IMR-90 (cell line): ENCODE data around the gene SMIM41. TPM values are rescaled to one million over a fixed set of nuclear protein-coding genes. Genes with fewer than 3 reads are reported as not detected.
A peak's percentile ranks its signal among the peaks of the same experiment; 100 is the strongest.

Experiments
- ATAC-seq: fragments of 200-7000 bp; cut with Tn5 transposase; 2 replicates; pipeline ENCODE4 v1.9.1; 2020; ENCODE audit warnings: low read depth, mild to moderate bottlenecking, moderate library complexity
- BruUV-seq: library from RNA; stranded (reverse); fragments of 400-500 nt; replicated peaks from 2 replicates; lab custom pipeline; 2021; lab: Mats Ljungman, UMichigan
- CTCF ChIA-PET: fragments of 300-600 bp; formaldehyde crosslinking; extraction: SDS; loops from one replicate; lab custom pipeline; 2021; ENCODE audit warnings: antibody characterized with exemption; lab: Yijun Ruan, JAX
- POLR2A ChIA-PET: fragments of 300-600 bp; sonication (Branson Sonifier 250); formaldehyde crosslinking; loops from one replicate; lab custom pipeline; 2022; ENCODE audit warnings: antibody characterized with exemption; ENCODE audit not compliant: unreplicated experiment; lab: Charles Lee
- DNase-seq: peaks from one replicate; pipeline ENCODE4 v3.0.0; 2013
- H2AFZ ChIP-seq: replicated peaks from 2 replicates; pipeline ENCODE3; 2013; ENCODE audit warnings: low read length, mild to moderate bottlenecking; ENCODE audit not compliant: poor library complexity
- H2AK5ac ChIP-seq: 2 replicates; pipeline ENCODE4 v1.6.1; 2013; ENCODE audit warnings: low read depth, low read length, inconsistent platforms
- H2AK9ac ChIP-seq: replicated peaks from 2 replicates; pipeline ENCODE3; 2013; ENCODE audit warnings: mild to moderate bottlenecking, low read depth, low read length, moderate library complexity; ENCODE audit not compliant: poor library complexity
- H2BK120ac ChIP-seq: 2 replicates; pipeline ENCODE4 v1.6.1; 2013; ENCODE audit warnings: low read depth, low read length, inconsistent platforms
- H2BK15ac ChIP-seq: 3 replicates; pipeline ENCODE4 v1.6.1; 2013; ENCODE audit warnings: low read depth, low read length, inconsistent platforms
- H2BK20ac ChIP-seq: 2 replicates; pipeline ENCODE4 v1.6.1; 2013; ENCODE audit warnings: low read depth, mild to moderate bottlenecking, inconsistent platforms, low read length, moderate library complexity
- H2BK5ac ChIP-seq: 2 replicates; pipeline ENCODE4 v1.6.1; 2013; ENCODE audit warnings: mild to moderate bottlenecking, low read depth, low read length, inconsistent platforms; ENCODE audit not compliant: poor library complexity, severe bottlenecking
- H3K14ac ChIP-seq: replicated peaks from 2 replicates; pipeline ENCODE4 v1.6.1; 2013; ENCODE audit warnings: low read depth, low read length, inconsistent platforms
- H3K18ac ChIP-seq: 2 replicates; pipeline ENCODE4 v1.6.1; 2013; ENCODE audit warnings: low read depth, low read length, control low read depth
- H3K23ac ChIP-seq: 2 replicates; pipeline ENCODE4 v1.6.1; 2013; ENCODE audit warnings: low read depth, low read length, inconsistent platforms
- H3K27ac ChIP-seq: 2 replicates; pipeline ENCODE4 v1.5.1; 2013; ENCODE audit warnings: mild to moderate bottlenecking, control low read depth, low read length; ENCODE audit not compliant: insufficient read depth
- H3K27me3 ChIP-seq: 2 replicates; pipeline ENCODE4 v1.6.1; 2013; ENCODE audit warnings: low read length; ENCODE audit not compliant: control insufficient read depth, insufficient read depth
- H3K36me3 ChIP-seq: 2 replicates; pipeline ENCODE4 v1.6.1; 2013; ENCODE audit warnings: low read length, mixed read lengths; ENCODE audit not compliant: control insufficient read depth, insufficient read depth
- H3K4ac ChIP-seq: 2 replicates; pipeline ENCODE4 v1.6.1; 2013; ENCODE audit warnings: low read depth, low read length, inconsistent platforms
- H3K4me1 ChIP-seq: 2 replicates; pipeline ENCODE4 v1.6.1; 2013; ENCODE audit warnings: low read length, mixed read lengths; ENCODE audit not compliant: control insufficient read depth, insufficient read depth
- H3K4me2 ChIP-seq: 2 replicates; pipeline ENCODE4 v1.6.1; 2013; ENCODE audit warnings: low read depth, mild to moderate bottlenecking, control low read depth, low read length, moderate library complexity
- H3K4me3 ChIP-seq: 2 replicates; pipeline ENCODE4 v1.5.1; 2013; ENCODE audit warnings: low read depth, mild to moderate bottlenecking, control low read depth, low read length, moderate library complexity; ENCODE audit not compliant: insufficient read depth
- H3K56ac ChIP-seq: 2 replicates; pipeline ENCODE4 v1.6.1; 2013; ENCODE audit warnings: low read length, inconsistent platforms; ENCODE audit not compliant: insufficient read depth; ENCODE audit errors: extremely low read depth
- H3K79me1 ChIP-seq, 2 experiments: 2 replicates each; pipeline ENCODE4 v1.6.1; 2013; ENCODE audit warnings: low read length in 2 of 2, inconsistent platforms in 1 of 2, low read depth in 1 of 2
- H3K9ac ChIP-seq: 2 replicates; pipeline ENCODE4 v1.6.1; 2013; ENCODE audit warnings: low read depth, low read length, control low read depth
- H3K9me1 ChIP-seq: 2 replicates; pipeline ENCODE4 v1.6.1; 2013; ENCODE audit warnings: low read length, inconsistent platforms; ENCODE audit not compliant: insufficient read depth
- H3K9me3 ChIP-seq: 2 replicates; pipeline ENCODE4 v1.6.1; 2013; ENCODE audit warnings: low read length; ENCODE audit not compliant: control insufficient read depth, insufficient read depth
- H4K20me1 ChIP-seq: 2 replicates; pipeline ENCODE4 v1.6.1; 2013; ENCODE audit warnings: low read length, inconsistent platforms; ENCODE audit not compliant: insufficient read depth
- H4K5ac ChIP-seq: 2 replicates; pipeline ENCODE4 v1.6.1; 2013; ENCODE audit warnings: mild to moderate bottlenecking, low read depth, low read length, control low read depth
- H4K8ac ChIP-seq, 2 experiments: 2 replicates each; pipeline ENCODE4 v1.6.1; 2013; ENCODE audit warnings: low read depth in 2 of 2, low read length in 2 of 2, control low read depth in 1 of 2, inconsistent platforms in 1 of 2
- H4K91ac ChIP-seq: 2 replicates; pipeline ENCODE4 v1.6.1; 2013; ENCODE audit warnings: low read depth, low read length, inconsistent platforms; ENCODE audit not compliant: insufficient read depth
- CEBPB ChIP-seq: IDR thresholded peaks from 2 replicates; pipeline ENCODE4 v1.6.1; 2012; ENCODE audit warnings: low read depth, low read length, improper control_type of control experiment
- CHD1 ChIP-seq: IDR thresholded peaks from 2 replicates; pipeline ENCODE4 v1.6.1; 2012; ENCODE audit warnings: low read depth, low read length, improper control_type of control experiment
- MAZ ChIP-seq: IDR thresholded peaks from 2 replicates; pipeline ENCODE4 v1.6.1; 2012; ENCODE audit warnings: low read depth, mild to moderate bottlenecking, low read length, improper control_type of control experiment, moderate library complexity, borderline replicate concordance
- POLR2A ChIP-seq: IDR thresholded peaks from 2 replicates; pipeline ENCODE4 v1.6.1; 2012; ENCODE audit warnings: mild to moderate bottlenecking, low read depth, low read length
- RAD21 ChIP-seq: IDR thresholded peaks from 2 replicates; pipeline ENCODE4 v1.6.1; 2012; ENCODE audit warnings: low read length, improper control_type of control experiment
- RFX5 ChIP-seq: IDR thresholded peaks from 2 replicates; pipeline ENCODE4 v1.8.0; 2012; ENCODE audit warnings: low read depth, mild to moderate bottlenecking, low read length, moderate library complexity
- WGBS, 2 experiments: methylation state at CpG; one replicate each; pipeline versions ENCODE4 v1.1.5 to v1.1.7; 2013; ENCODE audit warnings: missing lambda C conversion rate in 2 of 2; ENCODE audit not compliant: insufficient read length in 1 of 2; ENCODE audit errors: extremely low coverage in 2 of 2; 5-methylcytosine and 5-hydroxymethylcytosine counted together
- dilution Hi-C: fragments of 300-500 bp; cut with HindIII; formaldehyde crosslinking; loops from one replicate; pipeline ENCODE4 v1.14.3; 2018; ENCODE audit warnings: low sequenced_read_pairs; ENCODE audit not compliant: unreplicated experiment
- in situ Hi-C: fragments of 300-500 bp; cut with MboI; formaldehyde crosslinking; loops from 3 replicates; pipeline ENCODE4 v1.14.3; 2019; ENCODE audit warnings: low sequenced_read_pairs, inconsistent platforms, mixed read lengths
- intact Hi-C: fragments of 100-400 bp; cut with micrococcal nuclease; formaldehyde crosslinking; loops from 2 replicates; pipeline ENCODE4 v1.10.0; 2022
- polyA plus RNA-seq, 3 experiments: library from polyadenylated mRNA; depleted of rRNA; stranded (reverse); fragments of >200 nt; gene quantifications; 2 replicates each; pipeline ENCODE4 v1.2.3, GENCODE V29; 2012; ENCODE audit warnings: low replicate concordance in 1 of 3
- total RNA-seq: library from RNA; depleted of rRNA; stranded (reverse); fragments of >200 nt; gene quantifications from 2 replicates; pipeline ENCODE4 v1.2.3, GENCODE V29; 2012

The SMIM41 gene
- total and polyA plus RNA-seq, 2 of the 4 experiments (the other 2 are of a cell fraction): not detected

- H3K9me3 ChIP-seq: no peaks in the 10 kb centered on the region
- H2AK9ac ChIP-seq: peak overlapping the region; percentile 80
- H4K20me1 ChIP-seq: peaks cover 35% of the 10 kb centered on the region
- dilution Hi-C loops: no loop called here
- ChIA-PET CTCF (interaction anchor here (0.9 to 4.2 kb wide), 5 partner anchors 13 to 56 kb away, joined by 3 to 55 read pairs (median 4); partner anchors contain the start of gene NR4A1), POLR2A (interaction anchor here (0.6 to 2.0 kb wide), 3 partner anchors 14 to 196 kb away, joined by 3 to 6 read pairs (median 4); no protein-coding TSS in a partner anchor)
- peak overlapping the region; percentile 47 for H3K4me2 ChIP-seq
- H4K8ac ChIP-seq: peak overlapping the region; percentile 22 to 78; a peak in 3 of 4 replicates
- H3K36me3 ChIP-seq: peaks cover 16% of the 10 kb centered on the region
- peak overlapping the region; percentile 64 for H2BK5ac ChIP-seq
- H3K27ac ChIP-seq: peak overlapping the region; percentile 66
- peak; percentile 54 for ATAC-seq
- peak overlapping the region; percentile 83 for H2BK120ac ChIP-seq
- H2AK5ac ChIP-seq: peak overlapping the region; percentile 83
- peak overlapping the region; percentile 40; the same call in 1 of the 2 replicates for H3K18ac ChIP-seq
- H2AFZ ChIP-seq: peak overlapping the region; percentile 87
- peak overlapping the region; percentile 37; the same call in 2 of the 3 replicates for H2BK15ac ChIP-seq
- H3K9me1 ChIP-seq: no peaks in the 10 kb centered on the region
- no TSS peak for BruUV-seq
- H3K4me3 ChIP-seq: no peak overlapping the region
- WGBS, 2 experiments: 2% methylated on average over 7 of the region's 13 CpGs; no CpG with 5 or more reads in 1 of the 2 experiments
- no peaks in the 10 kb centered on the region for H3K27me3 ChIP-seq
- peaks cover 11 to 39% of the 10 kb centered on the region in 2 experiments for H3K79me1 ChIP-seq
- peak overlapping the region; percentile 60; the same call in 1 of the 2 replicates for H3K23ac ChIP-seq
- intact Hi-C loops: loop anchor here (2.0 kb wide), 1 partner anchor 49 kb away; no protein-coding TSS in a partner anchor
- peaks cover 30% of the 10 kb centered on the region for H3K4me1 ChIP-seq
- peak overlapping the region; percentile 87 for H3K4ac ChIP-seq
- H3K56ac ChIP-seq: no peak overlapping the region
- DNase-seq: peak; percentile 61
- no peak for TF ChIP-seq RAD21
- no peak for TF ChIP-seq POLR2A
- TF ChIP-seq CHD1: no peak
- TF ChIP-seq RFX5: no peak
- 0 out of 2 replicates have a peak, but pooled peaks have one; percentile 18 for TF ChIP-seq CEBPB
- peak; percentile 41 for TF ChIP-seq MAZ
- in situ Hi-C loops: loop anchor here (5.0 kb wide), 1 partner anchor 55 kb away; no protein-coding TSS in a partner anchor
- H2BK20ac ChIP-seq: peak overlapping the region; percentile 53
- H4K5ac ChIP-seq: peak overlapping the region; percentile 13; the same call in 1 of the 2 replicates
- H3K9ac ChIP-seq: peak overlapping the region; percentile 26
- peak overlapping the region; percentile 81 for H4K91ac ChIP-seq
- H3K14ac ChIP-seq: peak overlapping the region; percentile 77
Measured at GRCh38 chr12:52082026-52082668, 2.6 kb downstream of the SMIM41 start.
